GM18505 (cell line): ENCODE measurements around the gene EPB41.

ENCODE experiments used
- ATAC-seq: cut with Tn5 transposase; IDR thresholded peaks from one replicate; pipeline ENCODE4 v1.9.1; 2021; ENCODE audit not compliant: unreplicated experiment
- POLR2A ChIP-seq: IDR thresholded peaks from 4 replicates; pipeline ENCODE4 v1.6.1; 2011; ENCODE audit warnings: borderline replicate concordance; ENCODE audit not compliant: insufficient read depth, insufficient read length; ENCODE audit errors: extremely low read depth

Gene EPB41

DNA sequence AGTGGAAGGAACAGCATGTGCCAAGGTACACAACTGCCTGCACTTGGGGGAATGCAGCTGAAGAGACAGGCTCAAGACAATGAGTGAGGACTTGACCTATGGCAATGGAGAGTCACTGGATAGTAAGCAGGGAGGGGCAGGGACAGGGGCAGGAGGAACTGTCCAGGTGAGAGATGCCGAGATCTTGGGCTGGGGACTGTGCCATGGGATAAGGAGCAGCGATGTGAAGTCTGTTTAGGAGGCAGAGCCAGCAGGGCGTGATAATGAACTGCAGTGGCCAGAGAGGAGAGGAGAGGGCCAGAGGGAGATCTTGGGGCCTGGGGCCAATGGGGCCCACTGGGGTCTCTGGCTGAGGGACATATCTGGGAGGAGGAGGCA is 17.8 kb upstream of the EPB41 start:
- no peak for TF ChIP-seq POLR2A
- ATAC-seq = no peak

DNA sequence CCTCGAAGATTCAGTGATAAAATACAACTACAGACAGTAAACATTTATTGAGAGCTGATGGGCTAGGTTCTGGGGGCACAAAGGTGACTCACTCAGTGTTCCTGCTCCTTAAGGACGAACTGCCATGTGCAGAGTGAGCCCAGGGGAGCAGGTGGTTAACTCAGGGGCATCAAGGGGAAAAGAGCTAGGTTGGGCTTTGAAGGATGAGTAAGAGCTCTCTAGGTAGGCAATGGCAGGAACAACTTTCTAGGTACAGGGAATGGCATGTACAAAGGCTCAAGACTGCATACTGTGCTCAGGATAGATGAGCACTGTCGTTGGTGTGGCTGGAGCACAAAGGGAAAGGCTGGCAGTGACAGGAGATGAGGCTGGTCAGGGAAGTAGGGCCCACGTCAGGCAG is 16.6 kb upstream of the EPB41 start:
- TF ChIP-seq POLR2A = no peak
- no peak for ATAC-seq

DNA sequence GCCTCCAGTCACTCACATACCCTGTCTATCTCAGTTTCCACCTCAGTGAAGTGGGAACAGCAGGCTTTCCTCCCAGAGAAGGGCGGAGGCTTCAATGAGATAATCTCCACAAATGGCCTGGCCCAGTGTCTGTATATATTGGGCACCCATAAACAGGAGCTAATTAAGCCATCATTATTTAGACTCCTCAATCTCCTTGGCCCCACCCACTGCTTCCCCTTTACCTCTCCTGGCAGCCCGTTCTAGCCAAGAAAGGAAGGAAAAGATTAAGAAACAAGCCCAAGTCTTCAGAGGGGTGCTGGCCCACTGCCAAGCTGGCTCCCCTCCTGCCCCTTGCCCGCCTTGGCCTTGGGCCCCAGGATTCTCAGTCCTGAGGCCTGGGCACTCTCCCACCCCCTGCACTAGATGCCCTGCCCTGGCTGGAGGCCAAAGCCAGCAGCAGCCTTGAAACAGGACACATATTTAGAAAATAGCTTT is 15.9 kb upstream of the EPB41 start:
- no peak for ATAC-seq
- no peak for TF ChIP-seq POLR2A

DNA sequence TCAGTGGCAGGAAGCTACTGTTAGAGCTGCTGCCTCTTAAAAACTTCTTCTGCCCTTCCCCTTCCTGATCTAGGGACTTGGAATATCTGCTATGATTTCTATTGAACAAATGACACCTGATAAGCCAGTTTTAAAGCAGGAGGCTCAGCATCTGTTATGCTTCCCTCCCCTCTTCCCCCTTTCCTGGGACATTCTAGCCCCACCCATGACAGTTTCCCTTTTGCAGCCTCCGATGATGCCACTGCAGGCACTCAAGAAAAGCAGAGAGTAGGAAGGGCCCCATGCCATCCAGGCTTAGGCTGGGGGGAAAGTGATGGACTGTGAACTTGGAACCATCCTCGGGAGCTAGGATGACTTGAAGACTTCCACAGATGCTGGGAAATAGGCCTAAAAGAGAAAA is 15.1 kb upstream of the EPB41 start:
- ATAC-seq = no peak
- no peak for TF ChIP-seq POLR2A

DNA sequence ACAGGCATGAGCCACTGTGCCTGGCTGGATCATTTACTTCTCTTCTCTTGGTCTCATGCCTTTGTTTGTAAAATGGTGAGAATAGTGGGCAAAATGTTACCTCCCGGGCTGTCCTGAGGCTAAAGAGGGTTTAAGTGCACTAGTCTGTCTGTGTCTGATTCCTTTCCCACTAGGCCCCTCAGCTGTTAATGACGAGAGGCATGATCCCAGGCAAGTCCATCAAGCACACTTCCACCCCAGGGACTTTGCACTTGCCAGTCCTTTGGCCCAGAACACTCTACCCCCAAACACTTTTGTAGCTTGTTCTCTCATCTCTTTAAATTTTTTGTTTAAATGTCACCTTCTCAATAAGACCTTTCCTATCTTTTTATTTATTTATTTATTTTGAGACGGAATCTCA is 13.8 kb upstream of the EPB41 start:
- no peak for TF ChIP-seq POLR2A
- no peak for ATAC-seq

DNA sequence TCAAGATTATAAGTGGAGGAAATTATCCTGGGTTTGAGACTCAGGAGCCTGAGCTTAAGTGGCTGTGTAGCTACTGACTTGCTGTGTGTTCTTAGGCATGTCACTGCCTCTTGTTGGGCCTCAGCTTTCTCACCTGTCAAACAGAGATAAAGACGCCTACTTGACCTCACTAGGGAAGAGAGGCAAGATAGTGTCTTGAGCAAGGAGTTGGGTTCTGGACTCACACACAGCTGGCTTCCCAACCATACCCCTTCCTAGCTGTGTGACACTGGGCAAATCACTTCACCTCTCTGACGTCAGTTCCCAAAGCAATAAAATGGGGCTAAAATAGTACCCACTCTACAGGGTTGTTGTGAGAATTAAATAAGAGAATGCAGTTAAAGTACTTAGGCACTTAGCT is 11.6 kb upstream of the EPB41 start:
- no peak for ATAC-seq
- TF ChIP-seq POLR2A = no peak

DNA sequence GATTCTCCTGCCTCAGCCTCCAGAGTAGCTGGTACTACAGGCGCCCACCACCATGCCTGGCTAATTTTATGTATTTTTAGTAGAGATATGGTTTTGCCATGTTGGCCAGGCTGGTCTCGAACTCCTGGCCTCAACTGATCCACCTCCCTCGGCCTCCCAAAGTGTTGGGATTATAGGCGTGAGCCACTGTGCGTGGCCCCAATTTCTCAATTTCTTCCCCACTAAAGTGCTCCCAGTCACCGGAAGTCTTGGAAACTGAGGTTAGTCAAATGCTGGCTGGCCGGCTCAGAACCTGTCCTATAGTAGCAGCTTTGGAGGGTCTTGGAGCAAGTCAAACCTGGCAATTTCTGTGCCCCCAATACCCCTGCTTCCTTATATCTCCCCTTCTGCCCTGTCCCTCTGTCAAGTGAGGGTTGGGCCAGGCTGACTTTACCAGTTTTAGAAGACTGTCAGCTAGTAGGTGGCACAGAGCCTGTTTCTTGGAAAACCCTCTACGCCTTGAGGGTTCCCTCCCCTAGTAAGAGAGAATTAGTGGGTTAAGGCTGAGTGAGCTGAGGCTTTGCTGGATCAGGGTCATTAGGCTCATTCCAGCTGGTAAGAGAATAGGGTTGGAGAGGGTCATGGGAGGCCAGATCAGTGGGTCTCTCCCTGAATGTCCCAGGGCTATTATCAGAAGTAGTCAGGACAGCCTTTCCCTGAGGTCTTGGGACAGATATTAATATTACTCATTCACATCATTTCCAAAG is 8.3 kb upstream of the EPB41 start:
- TF ChIP-seq POLR2A = no peak
- no peak for ATAC-seq

DNA sequence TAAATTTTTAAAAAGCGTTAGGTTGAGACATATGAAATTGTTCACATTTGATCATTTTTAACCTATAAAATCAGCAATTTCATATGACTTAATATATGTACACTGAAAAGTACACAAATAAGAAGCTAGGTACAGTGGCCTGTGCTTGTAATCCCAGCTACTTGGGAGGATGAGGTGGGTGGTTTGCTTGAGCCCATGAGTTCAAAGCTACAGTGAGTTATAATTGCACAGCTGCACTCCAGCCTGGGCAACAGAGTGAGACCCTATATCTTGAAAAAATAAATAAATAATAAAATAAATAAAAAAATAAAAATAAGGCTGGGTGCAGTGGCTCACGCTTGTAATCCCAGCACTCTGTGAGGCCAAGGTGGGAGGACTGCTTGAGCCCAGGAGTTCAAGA is 5.2 kb upstream of the EPB41 start:
- no peak for ATAC-seq
- TF ChIP-seq POLR2A = no peak

DNA sequence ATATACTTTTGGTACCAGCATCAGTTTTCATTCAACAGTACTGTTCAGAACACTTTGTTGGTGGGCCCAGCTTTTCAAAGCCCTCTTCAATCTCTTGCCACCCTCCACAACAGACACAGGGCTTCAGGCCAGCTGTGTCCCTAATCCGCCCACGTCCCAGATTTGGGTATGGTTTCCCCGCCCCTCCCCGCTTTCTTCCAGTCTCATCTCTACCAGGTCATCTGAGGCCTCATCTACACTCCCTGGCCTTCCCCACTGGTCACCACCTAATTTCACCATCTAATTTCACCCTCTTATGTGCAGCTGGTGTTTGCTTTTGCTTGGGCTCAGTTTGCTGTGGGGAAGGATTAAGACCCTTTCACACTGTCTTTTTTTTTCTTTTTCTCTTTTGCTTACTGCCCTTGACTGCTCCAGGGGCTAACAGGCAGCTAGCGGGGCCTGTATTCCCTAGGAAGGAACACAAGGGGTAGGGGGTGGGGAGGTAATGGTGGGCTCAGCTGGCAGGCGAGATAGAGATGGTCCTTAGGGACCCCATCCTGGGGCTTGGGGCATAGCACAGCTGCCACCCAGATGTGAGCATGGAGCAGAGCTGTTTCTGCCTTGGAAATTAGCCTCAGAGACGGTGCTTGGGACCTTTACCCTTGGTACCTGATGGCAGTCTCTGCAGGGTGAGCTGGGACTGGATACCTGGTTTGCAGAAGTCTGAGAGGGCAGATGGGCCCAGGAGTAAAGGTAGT is 3.8 kb upstream of the EPB41 start:
- no peak for ATAC-seq
- no peak for TF ChIP-seq POLR2A

DNA sequence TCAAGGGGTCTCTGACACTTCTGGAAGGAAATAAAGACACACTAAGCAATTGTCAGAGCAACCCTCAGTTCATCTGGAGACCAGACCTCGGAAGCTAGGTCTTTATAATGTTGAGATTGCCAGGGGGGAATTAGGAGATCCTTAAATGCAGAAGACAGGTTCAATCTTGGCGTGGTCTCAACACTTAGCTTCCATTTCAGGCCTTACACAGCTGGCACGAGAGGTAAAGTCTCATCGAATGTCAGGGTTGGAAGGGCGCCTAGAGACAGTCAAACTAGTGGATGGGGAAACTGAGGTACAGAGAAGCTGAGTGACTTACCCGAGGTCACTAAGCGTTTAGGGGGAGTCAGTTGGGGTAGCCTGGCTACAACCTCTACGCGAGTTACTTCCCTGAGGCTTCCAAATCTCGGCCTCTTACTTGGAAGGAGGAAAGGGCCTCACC is 562 bp upstream of the EPB41 start:
- no peak for ATAC-seq
- no peak for TF ChIP-seq POLR2A

DNA sequence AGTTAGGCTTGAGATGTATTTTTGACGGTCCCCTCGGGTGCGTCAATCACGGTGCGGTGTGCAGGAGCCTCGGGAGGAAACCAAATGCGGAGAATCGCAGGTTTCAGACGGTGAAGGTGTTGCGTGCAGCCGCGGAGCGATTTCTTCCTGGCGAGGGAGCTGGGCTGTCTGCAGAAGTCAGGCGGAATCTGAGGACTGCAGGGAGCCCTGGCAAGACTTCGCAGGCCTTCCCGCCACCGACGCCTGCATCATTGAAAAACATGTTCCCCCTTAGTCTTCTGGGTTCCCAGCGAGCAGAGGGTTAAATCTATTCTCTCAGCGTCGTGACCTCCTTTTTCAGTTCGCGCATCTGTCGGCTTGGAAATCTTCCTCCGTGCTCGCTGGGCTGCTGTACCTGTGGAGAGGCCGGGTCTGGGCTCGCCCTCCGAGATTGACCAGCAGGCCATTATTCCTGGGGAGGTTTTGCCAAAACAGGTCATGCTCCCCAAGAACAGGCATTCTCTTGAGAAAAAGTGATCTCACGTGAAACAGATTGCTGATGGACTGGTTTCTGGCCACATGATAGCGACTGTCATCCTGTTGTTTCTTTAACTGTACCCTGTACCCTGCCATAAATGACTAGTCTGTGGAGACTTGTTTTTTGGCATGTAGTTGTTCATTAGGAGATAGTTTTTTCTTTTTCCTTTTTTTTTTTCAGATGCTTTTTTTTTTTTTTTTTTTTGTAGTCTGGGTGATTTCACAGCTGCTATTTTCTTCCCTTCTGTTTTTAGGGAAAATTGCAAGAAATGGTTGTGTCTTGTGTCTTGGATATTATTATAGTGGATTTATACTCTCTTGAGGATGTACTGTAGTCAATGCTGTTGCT is 894 bp downstream of the EPB41 start:
- ATAC-seq = no peak

DNA sequence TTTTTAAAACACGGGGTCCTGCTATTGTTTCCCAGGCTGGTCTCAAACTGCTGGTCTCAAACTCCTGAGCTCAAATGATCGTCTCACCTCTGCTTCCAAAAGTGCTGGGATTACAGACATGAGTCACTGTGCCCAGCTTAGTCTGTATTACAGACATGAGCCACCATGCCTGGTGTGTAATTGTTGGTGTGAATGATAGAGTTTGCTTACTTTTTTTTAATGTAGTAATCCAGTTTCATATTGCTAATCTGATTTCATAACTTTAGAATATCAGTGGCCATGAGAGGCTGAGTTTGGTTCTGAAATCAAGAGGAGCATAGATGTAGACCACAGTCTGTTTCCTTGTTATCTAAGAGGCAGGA is 3.4 kb downstream of the EPB41 start:
- ATAC-seq = no peak
- no peak for TF ChIP-seq POLR2A

More for the DNA sequence above, 894 bp downstream of the EPB41 start:
- TF ChIP-seq POLR2A = no peak

DNA sequence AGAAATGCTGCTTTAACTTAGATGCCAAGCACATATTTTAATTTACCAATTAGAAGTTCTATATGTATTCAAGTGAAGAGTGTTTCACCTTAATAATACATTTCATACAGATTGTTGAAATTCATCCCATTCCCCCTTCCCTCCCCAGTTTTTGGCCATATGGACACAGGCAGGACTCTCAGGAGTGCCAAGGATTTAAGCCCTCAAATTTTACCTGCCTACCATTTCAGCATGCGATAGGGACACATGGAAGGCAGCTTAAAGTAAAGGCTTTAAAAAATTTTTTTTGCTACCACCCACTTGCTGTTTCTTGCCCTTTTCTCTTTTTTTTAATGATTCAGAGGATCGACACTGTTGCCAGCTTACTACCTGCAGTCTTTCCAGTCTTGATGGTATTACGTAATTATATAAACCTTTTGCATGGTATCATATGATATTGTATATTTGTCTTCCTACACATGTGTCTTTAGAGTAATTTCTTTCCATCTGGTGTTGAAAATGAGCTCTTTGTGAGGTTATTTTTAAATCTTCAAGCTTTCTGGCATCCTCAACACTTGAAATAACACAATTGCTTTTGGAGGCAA is 7.0 kb downstream of the EPB41 start:
- no peak for TF ChIP-seq POLR2A
- ATAC-seq = no peak

DNA sequence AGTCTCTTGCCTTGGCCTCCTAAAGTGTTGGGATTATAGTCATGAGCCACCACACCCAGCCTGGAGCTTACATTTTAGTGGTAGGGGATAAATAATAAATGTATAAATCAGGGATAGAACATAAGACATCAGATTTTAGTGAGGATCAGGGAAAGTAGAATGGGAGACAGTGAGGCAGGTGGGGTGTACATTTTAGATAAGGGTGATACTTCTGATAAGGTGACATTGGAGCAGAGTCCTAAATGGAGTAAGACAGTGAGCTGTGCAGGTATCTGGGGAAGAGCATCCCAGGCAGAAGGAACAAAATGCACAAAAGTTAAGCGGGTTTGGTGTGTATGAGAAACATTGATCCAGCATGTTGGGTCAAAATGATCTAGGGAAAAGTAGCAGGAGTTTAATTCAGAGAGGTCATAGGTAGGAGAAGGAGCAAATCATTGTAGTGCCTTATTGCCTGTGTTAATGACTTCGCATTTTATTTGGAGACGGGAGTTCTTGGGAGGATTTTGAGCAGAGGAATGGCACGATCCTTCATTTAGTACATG is 11.1 kb downstream of the EPB41 start:
- no peak for TF ChIP-seq POLR2A
- no peak for ATAC-seq
